HL-60 (cell line): Measurements from ENCODE around the gene SGCB.

Experiments
- CTCF ChIP-seq: IDR thresholded peaks from one replicate; pipeline ENCODE4 v1.5.1; 2011; ENCODE audit warnings: low read length, control low read depth, inconsistent platforms; ENCODE audit not compliant: insufficient read depth
- POLR2AphosphoS5 ChIP-seq: IDR thresholded peaks from 2 replicates; pipeline ENCODE4 v1.6.1; 2012; ENCODE audit warnings: low read depth
- SPI1 ChIP-seq: IDR thresholded peaks from 2 replicates; pipeline ENCODE4 v1.6.1; 2012; ENCODE audit warnings: low read depth, mild to moderate bottlenecking, borderline replicate concordance
- TF ChIP-seq, protein P1 (sequence below): IDR thresholded peaks from 2 replicates; pipeline ENCODE4 v1.6.1; 2012; ENCODE audit warnings: low read depth; ENCODE audit not compliant: insufficient replicate concordance

DNA sequence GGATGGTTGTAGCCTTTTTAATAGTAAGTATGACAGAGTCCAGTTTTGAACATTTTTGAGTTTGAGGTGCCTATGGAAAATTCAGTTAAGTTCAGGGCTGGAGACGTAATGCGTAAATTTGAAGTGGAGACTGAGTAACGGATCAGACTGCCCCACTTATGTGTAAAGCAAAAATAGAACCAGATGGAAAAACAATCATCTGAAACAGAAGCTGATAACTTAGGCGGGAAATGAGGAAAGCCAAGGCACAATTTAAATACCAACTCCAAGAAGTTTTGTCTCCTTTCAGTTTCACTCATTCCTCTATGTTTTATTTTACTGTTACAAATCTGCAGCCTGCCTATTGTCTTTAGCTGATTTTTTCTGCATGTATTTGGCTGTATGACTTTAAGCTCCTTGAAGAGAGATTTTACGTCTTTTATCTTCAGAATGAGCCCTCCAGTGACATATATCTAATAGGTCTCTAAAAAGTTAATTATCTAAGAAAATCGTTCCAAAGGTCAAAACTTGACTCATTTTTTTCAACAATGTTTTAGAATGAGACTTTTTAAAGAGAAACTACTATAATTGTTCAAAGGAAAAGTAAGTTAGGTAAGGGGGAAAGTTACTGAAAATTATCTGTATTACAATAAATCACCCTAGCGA is 1.1 kb downstream of the SGCB start:
- TF ChIP-seq CTCF, result no peak
- TF ChIP-seq POLR2AphosphoS5, result no peak
- no peak for TF ChIP-seq SPI1
- TF ChIP-seq, protein P1, sequence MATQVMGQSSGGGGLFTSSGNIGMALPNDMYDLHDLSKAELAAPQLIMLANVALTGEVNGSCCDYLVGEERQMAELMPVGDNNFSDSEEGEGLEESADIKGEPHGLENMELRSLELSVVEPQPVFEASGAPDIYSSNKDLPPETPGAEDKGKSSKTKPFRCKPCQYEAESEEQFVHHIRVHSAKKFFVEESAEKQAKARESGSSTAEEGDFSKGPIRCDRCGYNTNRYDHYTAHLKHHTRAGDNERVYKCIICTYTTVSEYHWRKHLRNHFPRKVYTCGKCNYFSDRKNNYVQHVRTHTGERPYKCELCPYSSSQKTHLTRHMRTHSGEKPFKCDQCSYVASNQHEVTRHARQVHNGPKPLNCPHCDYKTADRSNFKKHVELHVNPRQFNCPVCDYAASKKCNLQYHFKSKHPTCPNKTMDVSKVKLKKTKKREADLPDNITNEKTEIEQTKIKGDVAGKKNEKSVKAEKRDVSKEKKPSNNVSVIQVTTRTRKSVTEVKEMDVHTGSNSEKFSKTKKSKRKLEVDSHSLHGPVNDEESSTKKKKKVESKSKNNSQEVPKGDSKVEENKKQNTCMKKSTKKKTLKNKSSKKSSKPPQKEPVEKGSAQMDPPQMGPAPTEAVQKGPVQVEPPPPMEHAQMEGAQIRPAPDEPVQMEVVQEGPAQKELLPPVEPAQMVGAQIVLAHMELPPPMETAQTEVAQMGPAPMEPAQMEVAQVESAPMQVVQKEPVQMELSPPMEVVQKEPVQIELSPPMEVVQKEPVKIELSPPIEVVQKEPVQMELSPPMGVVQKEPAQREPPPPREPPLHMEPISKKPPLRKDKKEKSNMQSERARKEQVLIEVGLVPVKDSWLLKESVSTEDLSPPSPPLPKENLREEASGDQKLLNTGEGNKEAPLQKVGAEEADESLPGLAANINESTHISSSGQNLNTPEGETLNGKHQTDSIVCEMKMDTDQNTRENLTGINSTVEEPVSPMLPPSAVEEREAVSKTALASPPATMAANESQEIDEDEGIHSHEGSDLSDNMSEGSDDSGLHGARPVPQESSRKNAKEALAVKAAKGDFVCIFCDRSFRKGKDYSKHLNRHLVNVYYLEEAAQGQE, result no peak
